Thyroid gland (tissue), 4 donors: ENCODE measurements around the gene KCNG4. TPM values are rescaled to one million over a fixed set of nuclear protein-coding genes. Genes with fewer than 3 reads are reported as not detected.
A peak's percentile ranks its signal among the peaks of the same experiment; 100 is the strongest.

Experiments used
- DNase-seq, 2 donors: peaks; one replicate each; pipeline ENCODE4 v3.0.0-alpha.2; 2019
- H3K27ac ChIP-seq, 3 donors: fragments of 200-600 bp; sonication (generic); 1 replicate in 2 of 3; 2 replicates in 1 of 3; pipeline ENCODE4 v1.5.1; 2016 to 2019; ENCODE audit warnings: mild to moderate bottlenecking in 1 of 3, moderate library complexity in 1 of 3
- H3K27me3 ChIP-seq: fragments of 200-600 bp; sonication (generic); one replicate; pipeline ENCODE4 v1.5.1; 2019
- H3K36me3 ChIP-seq, 2 donors: fragments of 200-600 bp; sonication (generic); one replicate each; pipeline ENCODE4 v1.5.1; 2016 to 2019
- H3K4me1 ChIP-seq, 2 donors: fragments of 200-600 bp; sonication (generic); one replicate each; pipeline ENCODE4 v1.5.1; 2017 to 2019
- H3K4me3 ChIP-seq, 3 donors: fragments of 200-600 bp; sonication (generic); replicated peaks in 1 of 3; 1 replicate in 2 of 3; 2 replicates in 1 of 3; pipeline ENCODE4 v1.5.1; 2016; ENCODE audit warnings: mild to moderate bottlenecking in 1 of 3
- H3K9me3 ChIP-seq: fragments of 200-600 bp; sonication (generic); one replicate; pipeline ENCODE4 v1.5.1; 2017
- CTCF ChIP-seq, 6 experiments: fragments of 200-600 bp in 3 of 6; fragments of 450-650 bp in 3 of 6; sonication (generic) in 3 of 6; IDR thresholded peaks; one replicate each; pipeline ENCODE4 v1.5.1; 2016 to 2019; ENCODE audit warnings: antibody characterized with exemption in 6 of 6, mild to moderate bottlenecking in 2 of 6, inconsistent platforms in 1 of 6, moderate library complexity in 1 of 6
- POLR2A ChIP-seq, 2 donors: fragments of 450-650 bp; IDR thresholded peaks; one replicate each; pipeline ENCODE4 v1.6.1; 2017; ENCODE audit warnings: antibody characterized with exemption in 2 of 2, mild to moderate bottlenecking in 2 of 2, moderate library complexity in 1 of 2
- WGBS, 2 donors: methylation state at CpG; one replicate each; pipeline ENCODE4 v1.1.5; 2017; 5-methylcytosine and 5-hydroxymethylcytosine counted together
- intact Hi-C: fragments of 100-400 bp; cut with DNase I; formaldehyde crosslinking; loops from one replicate; pipeline ENCODE4 v1.15.1; 2023
- total RNA-seq, 4 donors: library from RNA; depleted of rRNA; stranded (reverse); fragments of >200 nt; gene quantifications; one replicate each; pipeline ENCODE4 v1.2.3, GENCODE V29; 2016

The KCNG4 gene
- total RNA-seq, 4 donors from 2014 or later = not detected

GRCh38 chr16:84239141-84239769, 557 bp downstream of the KCNG4 start:
- intact Hi-C loops = no loop called here
- H3K27ac ChIP-seq = no peak overlapping the region
- peak; percentile 24 to 30 for DNase-seq

GRCh38 chr16:84237994-84238750, 1.6 kb downstream of the KCNG4 start:
- 57 to 68% methylated on average over 17 of the region's 17 CpGs for WGBS, 2 donors
- Histone ChIP-seq H3K27me3 (no peaks in the 10 kb centered on the region), H3K4me3 (no peak overlapping the region), H3K36me3 (no peaks in the 10 kb centered on the region), H3K9me3 (no peaks in the 10 kb centered on the region), H3K4me1 (peaks cover 12 to 19% of the 10 kb centered on the region in 2 donors), H3K27ac (peak overlapping the region in 1 of 3 donors; percentile 52)
- peak; percentile 52 to 66 for DNase-seq
- TF ChIP-seq POLR2A (IDR thresholded peaks at IDR 0.05) (no peak), CTCF (IDR thresholded peaks at IDR 0.05) (no peak)
- intact Hi-C loops = no loop called here

More at GRCh38 chr16:84239141-84239769, 557 bp downstream of the KCNG4 start:
- Histone ChIP-seq H3K4me1 (peaks cover 12 to 19% of the 10 kb centered on the region in 2 donors), H3K27me3 (no peaks in the 10 kb centered on the region), H3K36me3 (no peaks in the 10 kb centered on the region), H3K4me3 (no peak overlapping the region), H3K9me3 (no peaks in the 10 kb centered on the region)
- WGBS, 2 donors = 29 to 34% methylated on average over 10 of the region's 10 CpGs
- TF ChIP-seq CTCF (IDR thresholded peaks at IDR 0.05) (peak in 1 of 6 experiments; percentile 11), POLR2A (IDR thresholded peaks at IDR 0.05) (no peak)

GRCh38 chr16:84236671-84237070, 3.1 kb downstream of the KCNG4 start:
- intact Hi-C loops = no loop called here
- Histone ChIP-seq H3K27me3 (no peaks in the 10 kb centered on the region), H3K4me1 (peaks cover 12 to 19% of the 10 kb centered on the region in 2 donors), H3K9me3 (no peaks in the 10 kb centered on the region), H3K36me3 (no peaks in the 10 kb centered on the region), H3K4me3 (no peak overlapping the region), H3K27ac (no peak overlapping the region)
- no peak for TF ChIP-seq POLR2A (IDR thresholded peaks at IDR 0.05)
- TF ChIP-seq CTCF (IDR thresholded peaks at IDR 0.05) = no peak
- DNase-seq = no peak
- WGBS, 2 donors = 95 to 99% methylated on average over 18 to 22 of the region's 25 CpGs

GRCh38 chr16:84234321-84235241, 5.2 kb downstream of the KCNG4 start:
- 74 to 79% methylated on average over 21 of the region's 21 CpGs for WGBS, 2 donors

More at GRCh38 chr16:84234321-84235241, 5.2 kb downstream of the KCNG4 start:
- H3K36me3 ChIP-seq = no peaks in the 10 kb centered on the region
- no peak overlapping the region for H3K27ac ChIP-seq
- no peaks in the 10 kb centered on the region for H3K9me3 ChIP-seq
- no peaks in the 10 kb centered on the region for H3K27me3 ChIP-seq
- DNase-seq = no peak
- H3K4me1 ChIP-seq = peaks cover 11 to 19% of the 10 kb centered on the region in 2 donors
- no peak overlapping the region for H3K4me3 ChIP-seq
- no peak for TF ChIP-seq CTCF (IDR thresholded peaks at IDR 0.05)
- no peak for TF ChIP-seq POLR2A (IDR thresholded peaks at IDR 0.05)
- intact Hi-C loops = no loop called here
